Measurements from ENCODE around the gene RAB17. TPM values are rescaled to one million over a fixed set of nuclear protein-coding genes. Genes with fewer than 3 reads are reported as not detected.
"Not testable (repeated sequence)": the region's sequence is repeated elsewhere in the genome, so short reads cannot be mapped to it uniquely, and the experiment has no call there.

The RAB17 gene
- total RNA-seq, 1 experiment from 2014 or later, result 0.21 TPM

- H3K36me3 ChIP-seq, result no peaks in the 10 kb centered on the region
- H3K4me3 ChIP-seq, result no peak overlapping the region
- H3K27ac ChIP-seq, result peak overlapping the region; percentile 14; the same call in 1 of the 2 replicates
These were observed 9.1 kb upstream of the RAB17 start for GRCh38 chr2:237599465-237600110.

GRCh38 chr2:237598468-237599208, 8.1 kb upstream of the RAB17 start:
- no peak for DNase-seq (ENCODE audit: low read depth in 1 of 2, low spot score in 2 of 2)
- Histone ChIP-seq H3K4me3 (no peak overlapping the region), H3K27me3 (replicated peaks) (no peaks in the 10 kb centered on the region), H3K9me3 (replicated peaks) (no peaks in the 10 kb centered on the region), H3K36me3 (no peaks in the 10 kb centered on the region), H3K27ac (no peak overlapping the region), H3K4me1 (replicated peaks) (peaks cover 16% of the 10 kb centered on the region)

More at GRCh38 chr2:237599465-237600110, 9.1 kb upstream of the RAB17 start:
- DNase-seq (ENCODE audit: low read depth in 1 of 2, low spot score in 2 of 2), result no peak
- Histone ChIP-seq H3K27me3 (replicated peaks) (no peaks in the 10 kb centered on the region), H3K4me1 (replicated peaks) (peaks cover 24% of the 10 kb centered on the region), H3K9me3 (replicated peaks) (no peaks in the 10 kb centered on the region)

GRCh38 chr2:237597196-237598145, 6.9 kb upstream of the RAB17 start:
- DNase-seq (ENCODE audit: low read depth in 1 of 2, low spot score in 2 of 2), result no peak
- Histone ChIP-seq H3K27me3 (replicated peaks) (no peaks in the 10 kb centered on the region), H3K4me1 (replicated peaks) (peaks cover 10% of the 10 kb centered on the region), H3K36me3 (no peaks in the 10 kb centered on the region), H3K4me3 (no peak overlapping the region), H3K27ac (no peak overlapping the region), H3K9me3 (replicated peaks) (no peaks in the 10 kb centered on the region)

GRCh38 chr2:237596520-237597195, 6.1 kb upstream of the RAB17 start:
- DNase-seq (ENCODE audit: low read depth in 1 of 2, low spot score in 2 of 2), result no peak
- Histone ChIP-seq H3K36me3 (no peaks in the 10 kb centered on the region), H3K4me3 (no peak overlapping the region), H3K4me1 (replicated peaks) (peaks cover 10% of the 10 kb centered on the region), H3K9me3 (replicated peaks) (no peaks in the 10 kb centered on the region), H3K27me3 (replicated peaks) (no peaks in the 10 kb centered on the region), H3K27ac (no peak overlapping the region)

DNA sequence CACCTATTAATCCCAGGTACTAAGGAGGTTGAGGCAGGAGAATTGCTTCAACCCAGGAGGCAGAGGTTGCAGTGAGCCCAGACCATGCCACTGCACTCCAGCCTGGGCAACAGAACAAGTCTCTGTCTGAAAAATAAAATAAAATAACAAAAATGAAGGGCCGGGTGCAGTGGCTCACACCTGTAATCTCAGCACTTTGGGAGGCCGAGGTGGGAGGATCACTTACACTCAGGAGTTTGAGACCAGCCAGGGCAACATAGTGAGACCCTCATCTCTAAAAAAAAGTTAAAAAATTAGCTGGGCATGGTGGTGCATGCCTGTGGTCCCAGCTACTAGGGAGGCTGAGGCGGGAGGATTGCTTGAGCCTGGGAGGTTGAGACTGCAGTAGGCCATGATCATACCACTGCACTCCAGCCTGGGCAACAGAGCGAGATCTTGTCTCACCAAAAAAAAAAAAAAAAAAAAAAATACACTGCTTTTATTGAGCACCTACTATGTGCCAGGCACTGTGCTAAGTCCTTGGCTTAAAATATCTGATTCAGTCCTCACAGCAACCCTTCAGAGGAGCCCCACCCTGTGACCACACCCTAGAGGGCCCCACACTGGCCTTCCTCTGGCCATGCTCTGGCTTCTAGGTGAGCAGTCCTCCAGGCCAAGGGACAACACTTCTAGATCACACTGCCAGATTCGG, 5.4 kb upstream of the RAB17 start:
- DNase-seq (ENCODE audit: low read depth in 1 of 2, low spot score in 2 of 2); H3K27me3 ChIP-seq (replicated peaks); H3K27ac ChIP-seq; H3K36me3 ChIP-seq; H3K4me3 ChIP-seq; H3K9me3 ChIP-seq (replicated peaks): not testable (repeated sequence)
- peaks cover 10% of the 10 kb centered on the region for H3K4me1 ChIP-seq (replicated peaks)

DNA sequence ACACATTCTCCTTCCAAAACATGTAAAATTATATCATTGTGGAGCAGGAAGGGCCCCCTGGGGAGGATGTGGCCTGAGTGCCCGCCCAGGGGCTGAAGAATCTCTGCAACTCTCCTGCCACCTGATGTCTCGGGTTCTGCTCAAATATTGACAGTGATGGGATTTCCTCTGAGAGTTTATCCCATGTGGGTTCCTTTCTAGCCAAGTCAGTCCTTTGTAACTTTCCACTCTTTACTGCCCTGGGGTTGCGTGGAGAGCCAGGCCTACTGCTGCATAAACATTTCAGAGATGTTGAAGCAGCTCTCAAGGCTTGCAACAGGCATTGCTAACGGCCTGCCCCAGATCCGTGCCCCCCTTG, 4.0 kb upstream of the RAB17 start:
- Histone ChIP-seq H3K4me1 (replicated peaks) (0 out of 2 replicates have a peak, but pooled peaks cover 3% of the 10 kb centered on the region), H3K27ac (no peak overlapping the region), H3K27me3 (replicated peaks) (no peaks in the 10 kb centered on the region), H3K4me3 (no peak overlapping the region), H3K36me3 (no peaks in the 10 kb centered on the region), H3K9me3 (replicated peaks) (no peaks in the 10 kb centered on the region)
- no peak for DNase-seq (ENCODE audit: low read depth in 1 of 2, low spot score in 2 of 2)

GRCh38 chr2:237593596-237594320, 3.2 kb upstream of the RAB17 start:
- Histone ChIP-seq H3K9me3 (replicated peaks) (no peaks in the 10 kb centered on the region), H3K4me1 (replicated peaks) (0 out of 2 replicates have a peak, but pooled peaks cover 3% of the 10 kb centered on the region), H3K27me3 (replicated peaks) (no peaks in the 10 kb centered on the region), H3K36me3 (no peaks in the 10 kb centered on the region), H3K27ac (no peak overlapping the region), H3K4me3 (no peak overlapping the region)
- no peak for DNase-seq (ENCODE audit: low read depth in 1 of 2, low spot score in 2 of 2)

GRCh38 chr2:237593036-237593435, 2.5 kb upstream of the RAB17 start:
- Histone ChIP-seq H3K4me1 (replicated peaks) (0 out of 2 replicates have a peak, but pooled peaks cover 3% of the 10 kb centered on the region), H3K4me3 (no peak overlapping the region), H3K9me3 (replicated peaks) (no peaks in the 10 kb centered on the region), H3K36me3 (no peaks in the 10 kb centered on the region), H3K27ac (no peak overlapping the region), H3K27me3 (replicated peaks) (no peaks in the 10 kb centered on the region)
- DNase-seq (ENCODE audit: low read depth in 1 of 2, low spot score in 2 of 2), result no peak

DNA sequence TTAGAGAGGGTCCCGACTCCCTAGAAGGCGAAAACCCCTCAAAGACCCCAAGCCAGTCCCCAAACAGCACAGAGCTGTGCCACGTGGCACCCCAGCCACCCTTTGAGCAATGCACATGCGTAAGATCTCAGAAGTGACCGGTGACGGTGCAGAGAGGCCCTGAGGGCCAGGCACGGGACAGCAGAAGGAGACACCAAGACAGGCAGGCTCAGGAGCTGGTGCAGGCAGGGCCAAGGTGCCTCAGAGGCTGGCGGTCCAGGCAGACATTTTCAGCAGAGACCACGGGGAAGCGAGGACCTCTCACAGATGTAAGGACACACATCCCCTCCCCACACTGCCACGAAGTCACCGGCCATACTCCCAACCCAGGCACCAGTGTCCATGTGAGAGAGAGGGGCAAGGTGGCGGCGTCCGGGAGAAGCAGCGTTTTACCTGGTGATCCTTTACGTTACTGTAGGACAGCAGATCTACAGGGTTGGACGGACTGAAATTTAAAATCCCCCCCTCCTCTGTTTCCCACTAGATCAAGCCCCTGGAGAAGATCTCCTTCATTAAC, 2.0 kb upstream of the RAB17 start:
- Histone ChIP-seq H3K4me3 (no peak overlapping the region), H3K27ac (no peak overlapping the region), H3K9me3 (replicated peaks) (no peaks in the 10 kb centered on the region), H3K4me1 (replicated peaks) (0 out of 2 replicates have a peak, but pooled peaks cover 3% of the 10 kb centered on the region), H3K27me3 (replicated peaks) (no peaks in the 10 kb centered on the region), H3K36me3 (no peaks in the 10 kb centered on the region)
- DNase-seq (ENCODE audit: low read depth in 1 of 2, low spot score in 2 of 2), result no peak

DNA sequence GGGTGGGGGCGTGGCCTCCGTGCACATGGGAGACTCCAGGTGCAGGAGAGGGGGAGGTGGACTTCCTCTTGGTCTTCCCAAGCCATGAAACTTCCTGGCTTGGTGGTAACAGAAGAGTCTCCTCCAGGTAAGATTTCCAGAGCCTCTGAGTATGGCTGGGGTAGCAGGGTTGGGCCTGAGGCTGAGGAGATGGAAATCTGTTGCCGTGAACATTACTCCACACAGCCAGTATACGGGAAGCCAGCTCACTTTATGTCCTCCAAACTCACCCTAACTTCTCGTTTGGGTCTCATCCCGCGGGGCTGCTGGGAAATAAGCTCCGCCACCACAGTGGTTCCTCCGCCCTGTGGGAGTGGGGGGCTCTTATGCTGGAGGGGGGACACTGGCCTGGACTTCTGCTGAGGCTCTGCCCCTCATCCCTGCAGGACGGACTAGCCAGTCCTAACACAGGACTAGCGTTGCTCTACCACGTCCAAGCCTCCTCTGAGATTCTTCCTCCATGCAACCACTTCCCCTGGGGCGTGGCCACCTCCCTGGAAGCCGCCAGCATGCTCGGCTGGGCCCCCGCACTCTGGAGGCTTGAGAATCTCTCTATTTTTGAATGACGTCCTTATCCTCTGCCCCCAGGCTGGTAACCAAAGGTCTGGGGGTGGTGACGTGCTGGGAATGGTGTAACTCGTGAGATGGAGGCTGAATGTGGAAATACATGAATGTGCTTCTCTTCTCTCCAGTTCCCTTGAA, 777 bp upstream of the RAB17 start:
- no peak for DNase-seq (ENCODE audit: low read depth in 1 of 2, low spot score in 2 of 2)
- Histone ChIP-seq H3K27me3 (replicated peaks) (no peaks in the 10 kb centered on the region), H3K4me3 (no peak overlapping the region), H3K36me3 (no peaks in the 10 kb centered on the region), H3K4me1 (replicated peaks) (0 out of 2 replicates have a peak, but pooled peaks cover 3% of the 10 kb centered on the region), H3K9me3 (replicated peaks) (no peaks in the 10 kb centered on the region), H3K27ac (no peak overlapping the region)

DNA sequence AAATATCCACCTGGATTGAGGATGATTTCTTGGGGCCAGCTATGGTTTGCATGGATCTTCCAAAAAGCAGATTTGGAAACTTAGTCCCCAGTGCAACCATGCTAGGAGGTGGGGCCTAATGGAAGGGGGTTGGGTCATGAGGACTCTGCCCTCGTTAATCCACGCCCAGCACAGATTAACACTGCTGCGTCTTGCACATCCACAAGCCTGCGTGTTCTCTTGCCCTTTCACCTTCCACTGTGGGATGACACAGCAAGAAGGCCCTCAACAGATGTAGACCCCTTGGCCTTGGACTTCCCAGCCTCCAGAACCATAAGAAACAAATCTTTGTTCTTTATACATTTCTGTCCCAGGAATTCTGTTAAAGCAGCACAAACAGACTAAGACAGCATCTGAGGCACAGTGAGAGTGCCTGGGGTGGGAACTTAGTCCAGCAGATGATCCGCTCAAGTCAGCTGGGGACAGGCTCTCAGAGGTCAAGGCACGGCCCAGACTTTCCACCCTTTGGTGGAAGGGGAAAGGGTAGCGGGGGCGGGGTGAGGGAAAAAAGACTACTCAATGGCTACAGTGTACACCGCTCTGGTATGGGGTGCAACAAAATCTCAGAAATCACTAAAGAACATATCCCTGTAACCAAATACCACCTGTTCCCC, 2.4 kb downstream of the RAB17 start:
- Histone ChIP-seq H3K4me1 (replicated peaks) (0 out of 2 replicates have a peak, but pooled peaks cover 3% of the 10 kb centered on the region), H3K4me3 (no peak overlapping the region), H3K27me3 (replicated peaks) (no peaks in the 10 kb centered on the region), H3K36me3 (no peaks in the 10 kb centered on the region), H3K27ac (no peak overlapping the region), H3K9me3 (replicated peaks) (no peaks in the 10 kb centered on the region)
- no peak for DNase-seq (ENCODE audit: low read depth in 1 of 2, low spot score in 2 of 2)

Data from SJSA1 (cell line).